HepG2 (cell line): ENCODE results near the gene ENTREP3. TPM values are rescaled to one million over a fixed set of nuclear protein-coding genes. Genes with fewer than 3 reads are reported as not detected.
A peak's percentile ranks its signal among the peaks of the same experiment; 100 is the strongest.

Experiments used
- CSRNP2 ChIP-seq: sonication (generic); formaldehyde crosslinking; conservative IDR thresholded peaks from 2 replicates; pipeline ENCODE4 v1.8.0; 2022; ENCODE audit warnings: low read depth, missing genetic modification reagents
- ELF4 ChIP-seq: sonication (generic); formaldehyde crosslinking; IDR thresholded peaks from 2 replicates; pipeline ENCODE4 v1.5.0; 2020; ENCODE audit warnings: missing genetic modification reagents, mild to moderate bottlenecking, moderate library complexity, borderline replicate concordance
- GATAD2A ChIP-seq: IDR thresholded peaks from 2 replicates; pipeline ENCODE4 v1.6.1; 2016
- HNRNPK ChIP-seq: fragments of 200-400 bp; formaldehyde crosslinking; IDR thresholded peaks from 2 replicates; pipeline ENCODE4 v1.6.1; 2018; ENCODE audit warnings: low read length, low read depth, moderate library complexity, mild to moderate bottlenecking; ENCODE audit not compliant: poor library complexity, severe bottlenecking
- ISL2 ChIP-seq: sonication (generic); formaldehyde crosslinking; IDR thresholded peaks from 2 replicates; pipeline ENCODE4 v1.5.0; 2020; ENCODE audit warnings: missing genetic modification reagents
- KLF12 ChIP-seq: sonication (generic); formaldehyde crosslinking; IDR thresholded peaks from 2 replicates; pipeline ENCODE4 v1.4.0; 2020; ENCODE audit warnings: missing genetic modification reagents, borderline replicate concordance
- PHF20 ChIP-seq: sonication (generic); formaldehyde crosslinking; IDR thresholded peaks from 2 replicates; pipeline ENCODE4 v1.5.0; 2020; ENCODE audit warnings: mild to moderate bottlenecking, missing genetic modification reagents
- SAP130 ChIP-seq: IDR thresholded peaks from 2 replicates; pipeline ENCODE4 v1.6.1; 2016; ENCODE audit warnings: low read depth
- SMAD3 ChIP-seq: sonication (generic); formaldehyde crosslinking; IDR thresholded peaks from 2 replicates; pipeline ENCODE4 v1.4.0; 2020; ENCODE audit warnings: missing genetic modification reagents
- SMC3 ChIP-seq: IDR thresholded peaks from 2 replicates; pipeline ENCODE4 v1.6.1; 2011; ENCODE audit warnings: low read length, improper control_type of control experiment
- ZBTB2 ChIP-seq: sonication (generic); formaldehyde crosslinking; IDR thresholded peaks from 2 replicates; pipeline ENCODE4 v1.8.0; 2022; ENCODE audit warnings: low read depth, missing genetic modification reagents
- ZNF547 ChIP-seq: sonication (generic); formaldehyde crosslinking; IDR thresholded peaks from 2 replicates; pipeline ENCODE4 v1.5.1; 2020; ENCODE audit warnings: mild to moderate bottlenecking, missing genetic modification reagents
- ZNF564 ChIP-seq: sonication (generic); formaldehyde crosslinking; IDR thresholded peaks from 2 replicates; pipeline ENCODE4 v1.8.1; 2023; ENCODE audit warnings: mild to moderate bottlenecking, missing genetic modification reagents
- ZNF710 ChIP-seq: sonication (generic); formaldehyde crosslinking; IDR thresholded peaks from 2 replicates; pipeline ENCODE4 v1.5.0; 2020; ENCODE audit warnings: mild to moderate bottlenecking, missing genetic modification reagents, borderline replicate concordance
- ZNF713 ChIP-seq: sonication (generic); formaldehyde crosslinking; IDR thresholded peaks from 2 replicates; pipeline ENCODE4 v1.4.0; 2020; ENCODE audit warnings: mild to moderate bottlenecking, missing genetic modification reagents
- polyA plus RNA-seq, 8 experiments: library from polyadenylated mRNA; depleted of rRNA in 3 of 8; stranded (reverse) in 7 of 8; unstranded in 1 of 8; fragments of >200 nt; fragmentation: Illumina TruSeq in 4 of 8; extraction: Trizol in 4 of 8; gene quantifications; 2 replicates each; pipeline versions ENCODE4 v1.2.1 to v1.2.3, GENCODE V29; 2011 to 2016; ENCODE audit warnings: low read depth in 4 of 8, missing spikeins in 1 of 8, mixed read lengths in 1 of 8; ENCODE audit not compliant: insufficient read depth in 1 of 8
- total RNA-seq, 5 experiments: library from RNA; depleted of rRNA; stranded (reverse); fragments of >200 nt; fragmentation: Illumina TruSeq; extraction: Trizol; gene quantifications; 2 replicates each; pipeline ENCODE4 v1.2.3, GENCODE V29; 2016; ENCODE audit warnings: low read depth in 1 of 5
- TF ChIP-seq, protein P1 (sequence below): sonication (generic); formaldehyde crosslinking; IDR thresholded peaks from 2 replicates; pipeline ENCODE4 v1.8.0; 2022; ENCODE audit warnings: missing genetic modification reagents, mild to moderate bottlenecking, moderate library complexity, borderline replicate concordance
- TF ChIP-seq, protein P2 (sequence below): sonication (generic); formaldehyde crosslinking; IDR thresholded peaks from 2 replicates; pipeline ENCODE4 v1.4.0; 2020; ENCODE audit warnings: missing genetic modification reagents, borderline replicate concordance

The ENTREP3 gene
- total and polyA plus RNA-seq, 2 of the 13 experiments (the other 11 are each of a cell fraction or from before 2014, with no cell fraction given): 4.1 to 9.9 TPM

DNA sequence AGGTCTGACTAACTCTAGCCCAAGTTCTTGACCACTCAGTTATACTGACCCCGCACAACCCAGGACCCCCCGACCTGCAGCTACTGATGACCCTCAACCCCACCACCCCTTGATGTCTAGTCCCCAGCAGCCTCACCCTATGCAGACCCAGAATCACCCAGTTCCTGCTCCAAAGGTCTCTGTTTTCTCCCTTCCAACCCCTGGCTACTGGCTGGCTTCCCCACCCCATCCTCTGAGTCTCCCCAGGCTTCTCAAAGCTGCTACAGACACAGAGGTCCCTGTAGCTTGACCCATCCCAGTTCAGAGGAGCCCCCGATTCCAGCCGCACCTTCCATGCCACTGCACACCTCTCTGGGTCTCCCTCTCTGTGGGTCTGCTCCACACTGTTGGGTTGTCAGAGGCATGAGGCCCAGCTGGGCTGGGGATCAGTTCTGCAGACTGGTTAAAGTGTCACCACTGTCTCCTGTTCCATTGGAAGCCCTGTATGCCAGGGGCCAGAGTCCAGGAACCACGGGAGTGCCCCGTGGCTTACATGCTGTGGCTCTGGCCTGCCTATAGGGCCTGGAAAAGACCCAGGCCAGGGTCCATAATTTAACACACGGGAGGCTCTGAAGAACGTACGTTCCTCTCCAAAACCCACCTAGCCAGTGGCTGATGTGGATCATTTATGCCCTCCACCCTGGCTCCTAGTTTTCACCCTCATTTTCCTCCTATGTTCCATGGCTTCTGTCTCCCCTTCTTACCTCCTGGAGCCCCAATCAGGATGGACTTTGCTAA, 45.5 kb upstream of the ENTREP3 start (continued):
- TF ChIP-seq ISL2 (peak; percentile 67; the same call in 1 of the 2 replicates), SAP130 (peak; percentile 97), ELF4 (0 out of 2 replicates have a peak, but pooled peaks have one; percentile 27), PHF20 (peak; percentile 64), ZNF564 (CRISPR knock-in tag) (peak; percentile 79; the same call in 1 of the 2 replicates), ZNF713 (CRISPR knock-in tag) (no peak), SMC3 (no peak), ZNF547 (CRISPR knock-in tag) (peak; percentile 64; the same call in 1 of the 2 replicates), ZBTB2 (CRISPR knock-in tag) (no peak), ZNF710 (CRISPR knock-in tag) (peak; percentile 90; the same call in 1 of the 2 replicates), HNRNPK (no peak), GATAD2A (peak; percentile 93), SMAD3 (peak; percentile 84), KLF12 (CRISPR knock-in tag) (0 out of 2 replicates have a peak, but pooled peaks have one; percentile 42), CSRNP2 (CRISPR knock-in tag) (no peak)
- TF ChIP-seq, protein P1, sequence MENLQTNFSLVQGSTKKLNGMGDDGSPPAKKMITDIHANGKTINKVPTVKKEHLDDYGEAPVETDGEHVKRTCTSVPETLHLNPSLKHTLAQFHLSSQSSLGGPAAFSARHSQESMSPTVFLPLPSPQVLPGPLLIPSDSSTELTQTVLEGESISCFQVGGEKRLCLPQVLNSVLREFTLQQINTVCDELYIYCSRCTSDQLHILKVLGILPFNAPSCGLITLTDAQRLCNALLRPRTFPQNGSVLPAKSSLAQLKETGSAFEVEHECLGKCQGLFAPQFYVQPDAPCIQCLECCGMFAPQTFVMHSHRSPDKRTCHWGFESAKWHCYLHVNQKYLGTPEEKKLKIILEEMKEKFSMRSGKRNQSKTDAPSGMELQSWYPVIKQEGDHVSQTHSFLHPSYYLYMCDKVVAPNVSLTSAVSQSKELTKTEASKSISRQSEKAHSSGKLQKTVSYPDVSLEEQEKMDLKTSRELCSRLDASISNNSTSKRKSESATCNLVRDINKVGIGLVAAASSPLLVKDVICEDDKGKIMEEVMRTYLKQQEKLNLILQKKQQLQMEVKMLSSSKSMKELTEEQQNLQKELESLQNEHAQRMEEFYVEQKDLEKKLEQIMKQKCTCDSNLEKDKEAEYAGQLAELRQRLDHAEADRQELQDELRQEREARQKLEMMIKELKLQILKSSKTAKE (CRISPR knock-in tag): peak; percentile 50; the same call in 1 of the 2 replicates
- TF ChIP-seq, protein P2, sequence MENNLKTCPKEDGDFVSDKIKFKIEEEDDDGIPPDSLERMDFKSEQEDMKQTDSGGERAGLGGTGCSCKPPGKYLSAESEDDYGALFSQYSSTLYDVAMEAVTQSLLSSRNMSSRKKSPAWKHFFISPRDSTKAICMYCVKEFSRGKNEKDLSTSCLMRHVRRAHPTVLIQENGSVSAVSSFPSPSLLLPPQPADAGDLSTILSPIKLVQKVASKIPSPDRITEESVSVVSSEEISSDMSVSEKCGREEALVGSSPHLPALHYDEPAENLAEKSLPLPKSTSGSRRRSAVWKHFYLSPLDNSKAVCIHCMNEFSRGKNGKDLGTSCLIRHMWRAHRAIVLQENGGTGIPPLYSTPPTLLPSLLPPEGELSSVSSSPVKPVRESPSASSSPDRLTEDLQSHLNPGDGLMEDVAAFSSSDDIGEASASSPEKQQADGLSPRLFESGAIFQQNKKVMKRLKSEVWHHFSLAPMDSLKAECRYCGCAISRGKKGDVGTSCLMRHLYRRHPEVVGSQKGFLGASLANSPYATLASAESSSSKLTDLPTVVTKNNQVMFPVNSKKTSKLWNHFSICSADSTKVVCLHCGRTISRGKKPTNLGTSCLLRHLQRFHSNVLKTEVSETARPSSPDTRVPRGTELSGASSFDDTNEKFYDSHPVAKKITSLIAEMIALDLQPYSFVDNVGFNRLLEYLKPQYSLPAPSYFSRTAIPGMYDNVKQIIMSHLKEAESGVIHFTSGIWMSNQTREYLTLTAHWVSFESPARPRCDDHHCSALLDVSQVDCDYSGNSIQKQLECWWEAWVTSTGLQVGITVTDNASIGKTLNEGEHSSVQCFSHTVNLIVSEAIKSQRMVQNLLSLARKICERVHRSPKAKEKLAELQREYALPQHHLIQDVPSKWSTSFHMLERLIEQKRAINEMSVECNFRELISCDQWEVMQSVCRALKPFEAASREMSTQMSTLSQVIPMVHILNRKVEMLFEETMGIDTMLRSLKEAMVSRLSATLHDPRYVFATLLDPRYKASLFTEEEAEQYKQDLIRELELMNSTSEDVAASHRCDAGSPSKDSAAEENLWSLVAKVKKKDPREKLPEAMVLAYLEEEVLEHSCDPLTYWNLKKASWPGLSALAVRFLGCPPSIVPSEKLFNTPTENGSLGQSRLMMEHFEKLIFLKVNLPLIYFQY: peak; percentile 96
